Mononuclear cell (primary cell): Measurements from ENCODE around the gene LRIG2. TPM values are rescaled to one million over a fixed set of nuclear protein-coding genes. Genes with fewer than 3 reads are reported as not detected.
A peak's percentile ranks its signal among the peaks of the same experiment; 100 is the strongest.
"Not testable (repeated sequence)": the region's sequence is repeated elsewhere in the genome, so short reads cannot be mapped to it uniquely, and the experiment has no call there.

ENCODE experiments used
- H3K27me3 ChIP-seq: 2 replicates; pipeline ENCODE4 v1.6.0; 2011; ENCODE audit warnings: low read length, control low read depth; ENCODE audit not compliant: insufficient read depth
- H3K4me1 ChIP-seq: 2 replicates; pipeline ENCODE4 v1.5.1; 2011; ENCODE audit warnings: mild to moderate bottlenecking, low read length, control low read depth; ENCODE audit not compliant: insufficient read depth
- H3K4me3 ChIP-seq: 2 replicates; pipeline ENCODE4 v1.5.1; 2011; ENCODE audit warnings: mild to moderate bottlenecking, low read length, moderate library complexity
- H3K9me3 ChIP-seq: 2 replicates; pipeline ENCODE4 v1.5.1; 2011; ENCODE audit warnings: low read depth, mild to moderate bottlenecking, control low read depth, low read length
- total RNA-seq: library from RNA; depleted of rRNA; stranded (reverse); fragments of >200 nt; gene quantifications from one replicate; pipeline ENCODE4 v1.2.3, GENCODE V29; 2012

The LRIG2 gene
- total RNA-seq, 1 donor, result 14.3 TPM

DNA sequence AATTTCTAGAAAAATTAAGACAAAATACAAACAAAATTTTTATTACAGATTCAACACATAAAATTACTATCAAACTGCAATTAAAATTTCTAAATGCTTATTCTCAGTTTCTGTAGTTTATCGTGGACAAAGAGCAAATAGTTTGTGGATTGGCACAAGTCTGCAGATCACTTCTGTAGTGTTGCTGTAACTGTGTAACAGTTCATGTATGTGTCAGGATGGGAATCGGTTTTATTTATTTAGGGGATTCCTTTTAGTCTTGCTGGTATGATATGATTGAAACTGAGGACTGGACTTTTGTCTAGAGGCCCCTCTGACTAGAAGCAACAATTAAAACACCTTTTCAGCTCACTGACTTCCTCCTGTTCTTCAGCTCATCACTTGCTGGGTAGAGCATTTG is 60.8 kb downstream of the LRIG2 start:
- no peaks in the 10 kb centered on the region for H3K9me3 ChIP-seq
- no peak overlapping the region for H3K4me3 ChIP-seq
- peaks cover 12% of the 10 kb centered on the region for H3K4me1 ChIP-seq

DNA sequence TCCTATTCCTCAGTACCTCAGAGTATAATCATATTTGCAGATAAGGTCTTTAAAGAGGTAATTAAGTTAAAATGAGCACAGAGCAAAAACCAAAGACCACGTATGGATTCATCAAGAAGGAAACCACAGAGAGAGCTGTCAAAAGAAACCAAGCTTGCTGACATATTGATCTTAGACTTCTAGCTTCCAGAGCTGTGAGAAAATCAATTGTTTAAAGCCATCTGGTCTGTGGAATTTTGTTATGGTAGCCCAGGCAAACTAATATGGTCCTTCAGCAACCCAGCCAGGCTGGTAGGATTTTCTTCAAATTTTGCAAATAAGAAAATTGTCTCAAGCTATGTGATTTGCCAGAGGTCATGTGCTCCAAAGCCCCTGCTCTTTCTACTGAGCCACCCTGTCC is 62.5 kb downstream of the LRIG2 start:
- H3K4me1 ChIP-seq, result peaks cover 16% of the 10 kb centered on the region
- no peak overlapping the region for H3K4me3 ChIP-seq
- H3K9me3 ChIP-seq, result no peaks in the 10 kb centered on the region
- no peaks in the 10 kb centered on the region for H3K27me3 ChIP-seq

More for the DNA sequence above, 60.8 kb downstream of the LRIG2 start:
- H3K27me3 ChIP-seq, result no peaks in the 10 kb centered on the region

DNA sequence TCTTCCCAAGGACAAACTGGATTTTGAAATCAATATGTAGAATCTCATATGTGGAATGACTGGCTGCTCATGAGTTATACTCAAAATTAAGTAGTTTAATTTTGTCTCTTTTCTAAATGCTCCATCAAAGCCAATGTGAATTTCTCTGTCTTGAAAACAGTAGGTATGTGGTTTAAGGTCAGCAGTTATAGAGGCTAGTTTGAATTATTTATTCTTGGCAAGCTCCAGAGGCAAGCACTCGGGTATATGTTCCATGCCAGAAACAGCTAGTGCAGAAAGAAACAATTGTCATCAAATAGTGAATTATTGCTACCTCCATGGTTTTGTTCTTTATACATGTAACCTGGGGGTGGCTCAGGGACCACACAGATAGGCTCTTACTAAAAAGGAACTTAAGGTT is 63.5 kb downstream of the LRIG2 start:
- H3K4me1 ChIP-seq, result peaks cover 26% of the 10 kb centered on the region
- no peaks in the 10 kb centered on the region for H3K9me3 ChIP-seq
- no peaks in the 10 kb centered on the region for H3K27me3 ChIP-seq
- no peak overlapping the region for H3K4me3 ChIP-seq

DNA sequence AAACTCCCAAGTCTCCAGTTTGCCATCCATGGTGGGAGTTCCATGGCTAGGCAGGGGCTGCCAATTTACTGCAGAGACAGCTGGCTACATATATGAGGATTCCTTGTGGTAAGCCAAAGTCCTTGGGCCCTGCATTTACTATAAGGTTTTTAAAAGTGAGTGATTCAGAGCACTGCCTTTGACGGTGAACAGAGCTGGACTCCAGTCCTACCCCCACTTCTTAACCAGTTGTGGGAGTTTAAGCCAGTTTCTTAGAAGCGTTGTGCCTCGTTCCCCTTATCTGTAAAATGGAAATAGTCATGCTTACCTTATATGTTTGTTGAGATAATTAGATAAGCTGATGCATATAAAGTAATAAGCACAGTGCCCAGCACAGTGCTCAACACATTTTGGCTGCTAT is 64.6 kb downstream of the LRIG2 start:
- no peak overlapping the region for H3K4me3 ChIP-seq
- H3K4me1 ChIP-seq, result peaks cover 26% of the 10 kb centered on the region
- H3K9me3 ChIP-seq, result no peaks in the 10 kb centered on the region
- H3K27me3 ChIP-seq, result no peaks in the 10 kb centered on the region

DNA sequence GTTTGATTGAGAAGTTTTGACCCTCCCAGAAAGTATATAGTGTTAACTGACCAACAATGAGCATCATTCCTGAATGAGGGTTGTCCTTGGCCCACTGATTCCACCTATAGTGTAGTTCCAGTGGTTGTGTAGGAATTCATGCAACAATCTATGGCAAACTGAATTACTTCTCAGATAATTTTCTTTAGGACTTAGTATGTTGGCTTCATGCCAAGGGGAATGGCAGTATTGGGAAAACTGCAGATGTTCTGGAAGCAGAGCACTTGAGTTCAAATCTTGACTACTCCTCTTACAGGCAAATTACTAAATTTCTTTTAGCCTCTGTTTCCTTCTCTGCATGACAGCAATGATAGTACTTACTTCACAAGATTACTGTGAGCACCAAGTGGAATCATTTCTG is 65.8 kb downstream of the LRIG2 start:
- no peaks in the 10 kb centered on the region for H3K27me3 ChIP-seq
- no peak overlapping the region for H3K4me3 ChIP-seq
- H3K4me1 ChIP-seq, result peaks cover 18% of the 10 kb centered on the region
- no peaks in the 10 kb centered on the region for H3K9me3 ChIP-seq

DNA sequence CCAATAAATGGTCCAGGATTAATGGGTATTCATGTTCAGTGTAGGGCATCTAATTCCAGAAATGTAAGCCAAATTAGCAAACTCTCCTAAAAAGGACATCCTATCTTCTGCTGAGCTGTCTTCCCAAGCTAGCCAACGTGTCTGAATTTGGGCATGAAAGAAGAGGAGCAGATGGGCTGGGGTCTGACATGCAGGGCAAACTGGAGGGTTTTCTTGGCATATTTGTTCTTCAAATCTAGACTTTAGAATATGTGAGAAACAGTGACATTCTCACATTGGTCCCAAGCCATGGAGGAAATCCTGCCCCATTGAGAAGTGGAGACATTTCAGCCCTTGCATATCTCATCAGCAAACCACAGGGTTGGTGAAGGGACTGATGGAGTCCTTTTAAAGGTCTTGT is 67.2 kb downstream of the LRIG2 start:
- Histone ChIP-seq H3K9me3 (no peaks in the 10 kb centered on the region), H3K4me3 (no peak overlapping the region), H3K27me3 (no peaks in the 10 kb centered on the region), H3K4me1 (peaks cover 18% of the 10 kb centered on the region)

DNA sequence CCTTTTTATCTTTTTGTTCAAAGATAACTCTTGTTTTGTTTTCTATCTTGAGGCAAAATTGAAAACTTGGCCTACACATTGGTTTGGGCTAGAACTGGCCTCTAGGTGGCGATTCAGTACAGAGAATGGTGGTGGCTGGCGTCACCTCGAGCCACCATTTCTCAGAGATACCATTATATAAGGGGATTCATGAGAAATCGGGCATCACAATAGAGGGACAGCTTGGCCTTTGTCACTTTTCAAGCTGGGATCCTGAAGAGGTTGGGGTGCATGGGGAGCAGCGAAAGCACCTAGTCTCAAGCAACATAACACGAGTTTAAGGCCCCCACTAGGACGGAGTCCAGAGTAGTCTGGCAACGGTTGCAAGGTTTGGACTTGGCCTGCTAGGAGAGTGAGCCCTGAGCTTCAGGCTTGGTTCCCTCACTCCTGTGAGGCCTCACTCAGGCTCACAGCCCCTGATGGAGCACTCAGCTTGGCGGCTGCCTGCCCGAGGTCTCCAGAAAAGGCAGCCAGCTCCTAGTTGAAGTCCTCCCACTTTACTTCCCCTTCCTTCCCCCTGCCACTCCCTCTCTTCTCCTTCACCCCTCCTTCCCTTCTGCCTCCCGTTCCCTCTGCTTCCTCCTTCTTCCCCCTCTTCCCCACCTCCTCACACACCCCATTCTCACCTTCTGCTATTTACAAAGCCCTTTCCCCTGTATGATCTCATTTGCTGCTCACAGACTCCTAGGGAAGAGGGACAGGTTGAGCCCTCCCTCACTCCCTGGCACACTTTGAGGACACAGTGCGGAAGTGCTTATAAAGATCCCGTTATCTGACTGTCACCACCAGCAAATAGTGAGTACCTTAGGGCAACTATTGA is 67.8 kb downstream of the LRIG2 start:
- no peaks in the 10 kb centered on the region for H3K27me3 ChIP-seq
- peak overlapping the region; percentile 15 for H3K4me3 ChIP-seq
- H3K9me3 ChIP-seq, result no peaks in the 10 kb centered on the region
- peaks cover 18% of the 10 kb centered on the region for H3K4me1 ChIP-seq

DNA sequence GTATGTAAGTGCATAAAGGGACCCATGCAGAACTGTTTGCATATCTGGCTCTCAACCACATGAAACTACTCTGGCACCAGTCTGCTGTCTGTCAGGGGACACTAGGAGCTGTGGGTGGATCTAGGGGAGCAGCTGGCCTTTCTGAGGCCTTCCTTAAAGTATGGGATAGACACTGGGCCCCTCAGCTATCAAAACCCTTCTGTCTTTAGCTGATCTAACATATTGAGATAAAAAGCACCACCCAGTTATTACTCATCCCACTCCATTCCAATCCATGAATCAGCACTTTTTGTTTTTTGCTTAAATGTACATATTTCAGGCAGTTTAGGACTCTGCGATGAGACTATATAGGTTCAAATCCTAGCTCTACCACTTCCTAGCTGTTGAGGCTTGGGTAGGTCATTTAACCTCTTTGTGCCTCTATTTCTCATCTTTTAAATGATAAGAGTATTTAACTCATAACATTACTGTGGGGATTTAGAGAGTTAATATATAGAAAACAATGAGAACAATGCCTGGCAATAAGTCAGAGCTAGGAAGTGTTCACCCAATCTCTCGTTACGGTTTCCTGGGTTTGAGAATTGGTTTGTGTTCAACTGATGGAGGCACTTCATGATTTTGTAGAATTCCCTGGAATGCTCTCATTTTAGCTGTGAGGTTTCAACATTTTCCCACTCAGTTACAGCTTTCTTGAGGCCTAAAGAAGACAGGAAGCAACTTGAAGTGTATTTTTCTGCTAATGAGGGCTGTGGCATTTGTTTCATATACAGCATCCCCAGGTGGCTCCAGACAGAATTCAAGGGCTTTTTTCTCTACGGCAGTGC is 68.9 kb downstream of the LRIG2 start:
- H3K27me3 ChIP-seq, result no peaks in the 10 kb centered on the region
- H3K4me3 ChIP-seq, result no peak overlapping the region
- peaks cover 18% of the 10 kb centered on the region for H3K4me1 ChIP-seq
- no peaks in the 10 kb centered on the region for H3K9me3 ChIP-seq

DNA sequence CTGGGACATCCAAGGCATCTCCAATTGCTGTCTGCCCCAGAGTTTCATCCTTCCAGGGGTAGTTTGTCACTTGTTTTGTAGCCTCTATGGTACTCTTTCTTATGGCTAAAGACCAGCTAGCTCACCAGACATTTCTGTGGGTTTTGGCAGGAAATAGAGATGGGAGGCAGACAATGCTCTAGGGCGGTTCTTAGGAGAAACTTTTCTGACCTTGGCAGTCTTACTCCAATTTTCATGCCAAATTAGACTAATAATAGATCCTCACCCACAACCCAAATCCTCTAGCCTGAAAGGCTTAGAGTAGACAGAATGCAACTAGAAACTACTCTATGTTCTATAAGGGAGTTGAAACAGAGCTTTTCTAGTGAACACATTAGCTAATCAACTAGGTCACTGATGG is 69.8 kb downstream of the LRIG2 start:
- H3K9me3 ChIP-seq, result no peaks in the 10 kb centered on the region
- no peaks in the 10 kb centered on the region for H3K27me3 ChIP-seq
- H3K4me1 ChIP-seq, result peaks cover 21% of the 10 kb centered on the region
- H3K4me3 ChIP-seq, result no peak overlapping the region

DNA sequence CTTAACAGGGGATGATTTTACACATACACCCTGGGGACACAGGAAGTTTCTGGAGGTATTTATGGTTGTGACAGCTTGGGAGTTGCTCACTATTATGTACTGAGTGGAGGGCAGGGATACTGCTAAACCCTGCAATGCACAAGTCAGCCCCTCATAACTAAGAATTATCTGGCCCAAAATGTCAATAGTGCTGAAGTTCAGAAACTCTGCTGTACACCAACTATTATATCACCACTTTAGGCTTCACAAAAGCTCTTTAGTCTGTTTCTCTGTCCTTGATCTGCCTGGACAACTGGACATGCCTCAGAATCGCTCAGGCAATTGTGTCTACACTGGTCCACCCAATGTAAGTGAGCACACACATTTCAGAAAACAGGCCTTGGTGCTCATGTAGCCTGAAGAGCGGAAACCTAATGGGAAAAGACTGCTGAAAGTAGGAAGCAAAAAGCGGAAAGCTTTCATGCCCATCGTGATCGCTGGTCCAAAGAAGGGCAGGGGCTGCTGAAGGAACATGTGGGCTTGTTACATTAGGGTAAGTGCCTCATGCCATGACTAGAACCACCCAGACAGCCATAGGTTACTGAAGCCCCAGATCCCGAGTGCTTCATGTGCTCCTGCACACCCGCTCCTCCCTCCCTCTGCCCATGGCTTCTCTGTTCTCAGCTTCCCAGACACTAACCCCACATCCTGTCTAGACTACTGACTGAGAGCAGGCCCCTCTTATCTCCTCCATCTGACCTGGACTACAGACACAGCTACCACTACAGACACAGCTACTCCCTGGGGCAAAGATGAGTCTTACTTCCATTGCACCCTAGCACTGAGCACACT is 73.5 kb downstream of the LRIG2 start:
- no peaks in the 10 kb centered on the region for H3K9me3 ChIP-seq
- H3K27me3 ChIP-seq, result no peaks in the 10 kb centered on the region
- peaks cover 8% of the 10 kb centered on the region for H3K4me1 ChIP-seq
- no peak overlapping the region for H3K4me3 ChIP-seq

DNA sequence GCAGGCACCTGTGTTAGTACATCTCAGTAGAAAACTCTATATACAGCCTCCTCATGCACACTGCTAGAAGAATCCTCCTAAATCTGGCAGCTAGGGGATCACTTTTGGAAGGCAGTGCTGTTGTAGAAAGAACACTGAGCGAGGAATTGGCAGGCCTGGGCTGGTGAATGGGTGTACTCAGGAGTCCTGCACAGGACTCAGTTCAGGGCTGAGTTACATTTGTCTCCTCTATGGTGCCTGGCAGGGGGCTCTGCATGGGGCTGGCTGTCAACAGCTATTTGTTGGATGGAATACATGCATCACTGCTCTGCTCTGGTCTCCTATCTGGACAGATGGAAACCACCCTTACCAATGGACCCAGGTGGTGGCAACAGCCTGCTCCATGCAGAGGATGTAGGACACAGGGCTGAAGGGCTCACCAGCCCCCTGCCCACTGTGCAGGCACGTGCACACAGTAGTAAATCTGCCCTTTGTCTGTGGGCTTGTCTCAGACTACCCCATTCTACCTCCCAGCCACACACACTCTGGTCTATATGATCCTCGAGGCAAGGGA is 74.2 kb downstream of the LRIG2 start:
- Histone ChIP-seq H3K27me3 (no peaks in the 10 kb centered on the region), H3K9me3 (no peaks in the 10 kb centered on the region), H3K4me3 (no peak overlapping the region), H3K4me1 (peaks cover 4% of the 10 kb centered on the region)

DNA sequence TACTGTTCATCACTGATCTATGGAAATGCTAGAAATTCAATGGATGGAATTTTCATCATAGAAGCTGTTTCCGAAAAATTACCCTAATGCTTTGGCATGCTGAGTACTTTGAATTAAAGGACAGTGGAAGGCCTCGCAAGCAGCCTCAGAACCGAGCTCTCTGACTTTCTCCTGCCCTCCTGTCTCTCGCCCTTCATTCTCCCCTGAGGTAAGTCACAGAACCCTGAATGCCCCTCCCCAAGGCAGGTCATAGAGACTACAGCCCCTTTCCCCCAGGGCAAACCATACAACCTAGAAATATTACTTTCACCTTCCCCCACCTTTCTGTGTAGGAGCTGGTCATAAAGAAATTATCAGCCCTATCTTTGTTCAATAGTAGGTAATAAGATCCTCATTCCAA is 74.8 kb downstream of the LRIG2 start:
- no peak overlapping the region for H3K4me3 ChIP-seq
- peaks cover 4% of the 10 kb centered on the region for H3K4me1 ChIP-seq
- H3K27me3 ChIP-seq, result no peaks in the 10 kb centered on the region
- no peaks in the 10 kb centered on the region for H3K9me3 ChIP-seq

DNA sequence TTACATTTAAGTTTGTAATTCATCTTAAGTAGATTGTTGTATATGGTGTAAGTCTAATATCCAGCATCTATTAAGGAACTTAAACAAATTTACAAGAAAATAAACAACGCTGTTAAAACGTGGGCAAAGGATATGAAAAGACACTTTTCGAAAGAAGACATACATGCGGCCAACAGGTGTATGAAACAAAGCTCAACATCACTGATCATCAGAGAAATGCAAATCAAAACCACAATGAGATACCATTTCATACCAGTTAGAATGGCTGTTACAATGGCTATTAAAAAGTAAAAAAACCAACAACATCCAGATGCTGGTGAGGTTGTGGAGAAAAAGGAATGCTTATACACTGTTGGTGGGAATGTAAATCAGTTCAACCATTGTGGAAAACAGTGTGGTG is 77.5 kb downstream of the LRIG2 start:
- not testable (repeated sequence) for H3K9me3 ChIP-seq, H3K4me1 ChIP-seq, H3K4me3 ChIP-seq, H3K27me3 ChIP-seq

DNA sequence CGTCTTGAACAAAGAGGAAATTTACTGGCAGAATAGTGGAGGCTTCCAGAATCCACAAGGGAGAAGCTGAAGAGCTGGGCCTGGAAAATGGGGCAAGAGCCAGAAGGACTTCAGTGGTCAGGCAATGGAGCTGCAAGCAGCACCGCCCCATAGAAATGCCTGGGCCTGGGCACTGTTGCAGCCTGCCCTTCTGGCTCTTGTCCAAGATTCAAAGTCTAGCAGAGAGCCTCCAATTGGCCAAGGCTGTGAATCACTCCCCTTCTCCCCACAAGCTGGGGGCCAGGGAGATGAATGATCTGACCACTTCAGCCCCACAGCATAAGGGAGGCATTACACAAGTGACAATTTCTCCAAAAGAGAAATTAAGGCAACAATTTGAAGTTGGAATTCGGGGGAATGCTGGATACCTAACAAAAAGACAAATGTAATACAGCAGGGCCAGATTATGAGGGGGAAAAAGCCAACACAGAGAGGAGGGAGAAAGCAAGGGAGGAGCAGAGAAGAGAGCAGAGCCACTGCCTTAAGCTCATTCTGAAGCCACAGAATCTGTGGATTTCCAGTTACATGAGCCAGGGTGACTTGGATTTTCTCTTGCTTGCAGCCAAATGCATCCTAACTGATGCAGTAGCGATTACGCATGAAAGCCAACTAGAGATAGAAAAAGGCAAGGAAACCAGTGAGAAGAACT is 80.3 kb downstream of the LRIG2 start:
- peaks cover 4% of the 10 kb centered on the region for H3K9me3 ChIP-seq
- H3K4me1 ChIP-seq, result no peaks in the 10 kb centered on the region
- H3K27me3 ChIP-seq, result no peaks in the 10 kb centered on the region
- H3K4me3 ChIP-seq, result no peak overlapping the region
